Common myeloid progenitor, CD34-positive (primary cell): ENCODE measurements around the gene WDR59.
"Not testable (repeated sequence)": the region's sequence is repeated elsewhere in the genome, so short reads cannot be mapped to it uniquely, and the experiment has no call there.

Source experiments
- CTCF ChIA-PET: fragments of 350-600 bp; sonication (Branson Sonifier 250); formaldehyde crosslinking; loops from one replicate; lab custom pipeline; 2021; ENCODE audit warnings: antibody characterized with exemption; lab: Charles Lee
- POLR2A ChIA-PET: fragments of 350-600 bp; sonication (Branson Sonifier 250); formaldehyde crosslinking; loops from one replicate; lab custom pipeline; 2021; ENCODE audit warnings: antibody characterized with exemption; lab: Charles Lee
- DNase-seq, 3 donors: peaks; one replicate each; pipeline versions ENCODE4 v3.0.0 to v3.0.0-alpha.2; 2013
- H3K27ac ChIP-seq, 2 experiments: 1 replicate in 1 of 2; 2 replicates in 1 of 2; pipeline ENCODE4 v1.7.0; 2013; ENCODE audit warnings: inconsistent platforms in 2 of 2, low read length in 2 of 2, mild to moderate bottlenecking in 2 of 2, low read depth in 1 of 2, moderate library complexity in 1 of 2; ENCODE audit not compliant: severe bottlenecking in 2 of 2, insufficient read depth in 1 of 2, poor library complexity in 1 of 2
- H3K27me3 ChIP-seq, 5 experiments: replicated peaks in 2 of 5; 1 replicate in 3 of 5; 2 replicates in 2 of 5; pipeline versions ENCODE4 v1.6.1 to v1.7.0; 2013; ENCODE audit warnings: low read length in 4 of 5, mild to moderate bottlenecking in 2 of 5, moderate library complexity in 2 of 5, inconsistent platforms in 1 of 5; ENCODE audit not compliant: insufficient read depth in 5 of 5, control insufficient read depth in 4 of 5
- H3K36me3 ChIP-seq, 4 experiments: 1 replicate in 2 of 4; 2 replicates in 2 of 4; pipeline versions ENCODE4 v1.6.1 to v1.7.0; 2013; ENCODE audit warnings: low read length in 3 of 4, control low read depth in 1 of 4, mild to moderate bottlenecking in 1 of 4; ENCODE audit not compliant: control insufficient read depth in 4 of 4, insufficient read depth in 4 of 4
- H3K4me1 ChIP-seq, 4 experiments: 1 replicate in 3 of 4; 2 replicates in 1 of 4; pipeline versions ENCODE4 v1.6.1 to v1.7.1; 2013; ENCODE audit warnings: low read length in 3 of 4, mild to moderate bottlenecking in 3 of 4, control low read depth in 1 of 4, inconsistent platforms in 1 of 4, moderate library complexity in 1 of 4; ENCODE audit not compliant: control insufficient read depth in 4 of 4, insufficient read depth in 4 of 4; ENCODE audit errors: control extremely low read depth in 1 of 4
- H3K4me3 ChIP-seq, 7 experiments: 1 replicate in 4 of 7; 2 replicates in 3 of 7; pipeline versions ENCODE4 v1.5.1 to v1.7.0; 2013; ENCODE audit warnings: mild to moderate bottlenecking in 7 of 7, low read length in 6 of 7, moderate library complexity in 6 of 7, inconsistent platforms in 2 of 7, low read depth in 2 of 7, control low read depth in 1 of 7; ENCODE audit not compliant: insufficient read depth in 4 of 7, control insufficient read depth in 1 of 7; ENCODE audit errors: extremely low read depth in 1 of 7
- H3K9me3 ChIP-seq, 5 experiments: 1 replicate in 4 of 5; 2 replicates in 1 of 5; pipeline versions ENCODE4 v1.6.1 to v1.7.1; 2013; ENCODE audit warnings: low read length in 4 of 5, mild to moderate bottlenecking in 2 of 5, inconsistent platforms in 1 of 5, low read depth in 1 of 5, moderate library complexity in 1 of 5; ENCODE audit not compliant: control insufficient read depth in 4 of 5, insufficient read depth in 2 of 5; ENCODE audit errors: control extremely low read depth in 1 of 5
- WGBS: methylation state at CpG from one replicate; pipeline ENCODE4 v1.1.5; 2013; ENCODE audit not compliant: insufficient coverage; 5-methylcytosine and 5-hydroxymethylcytosine counted together

WDR59 gene

DNA sequence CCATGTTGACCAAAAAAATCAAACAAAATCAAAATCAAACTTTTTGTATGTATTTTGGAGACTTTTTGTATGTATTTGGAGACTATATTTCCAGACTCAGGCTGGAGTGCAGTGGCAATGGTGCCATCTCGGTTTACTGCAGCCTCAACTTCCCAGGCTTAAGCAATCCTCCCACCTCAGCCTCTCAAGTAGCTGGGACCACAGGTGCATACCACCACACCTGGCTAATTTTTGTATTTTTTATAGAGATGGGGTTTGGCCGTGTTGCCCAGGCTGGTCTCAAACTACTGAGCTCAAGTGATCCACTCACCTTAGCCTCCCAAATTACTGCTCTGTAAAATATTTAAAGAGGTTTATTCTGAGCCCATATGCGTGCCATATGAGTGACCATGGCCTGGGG, 4.9 kb upstream of the WDR59 start:
- H3K4me1 ChIP-seq: peaks cover 5 to 17% (median 12%) of the 10 kb centered on the region in 4 experiments
- DNase-seq, H3K4me3 ChIP-seq, H3K9me3 ChIP-seq, H3K36me3 ChIP-seq, POLR2A ChIA-PET, H3K27ac ChIP-seq, H3K27me3 ChIP-seq: not testable (repeated sequence)
- 90% methylated on average over 2 of the region's 3 CpGs for WGBS
- CTCF ChIA-PET: interaction anchor here (0.9 kb wide), 1 partner anchor 8 kb away, joined by 3 read pairs; the partner anchor contains the start of gene ZNRF1

DNA sequence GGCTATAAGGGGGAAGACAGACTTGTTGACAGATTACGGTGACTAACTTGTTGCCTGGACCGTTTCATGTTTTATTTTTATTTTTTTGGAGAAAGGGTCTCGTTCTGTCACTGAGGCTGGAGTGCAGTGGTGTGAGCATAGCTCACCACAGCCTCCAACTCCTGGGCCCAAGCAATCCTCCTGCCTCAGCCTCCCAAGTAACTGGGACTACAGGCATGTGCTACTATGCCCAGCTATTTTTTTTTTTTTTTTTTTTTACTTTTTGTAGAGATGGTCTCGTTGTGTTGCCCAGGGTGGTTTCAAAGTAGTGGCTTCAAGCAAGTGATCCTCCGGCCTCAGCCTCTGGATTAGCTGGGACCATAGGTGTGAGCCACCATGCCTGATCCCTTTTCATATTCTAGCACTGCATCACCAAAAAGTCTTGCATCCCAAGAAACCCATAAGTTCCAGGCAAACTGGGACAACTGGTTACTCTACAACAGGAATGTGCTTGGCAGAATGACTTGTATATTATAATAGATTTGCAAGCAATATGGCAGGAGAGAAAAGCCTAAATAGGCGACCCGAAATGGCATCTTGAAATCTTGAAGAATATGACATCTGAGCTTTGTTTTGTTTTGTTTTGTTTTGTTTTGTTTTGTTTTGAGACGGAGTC, 2.2 kb upstream of the WDR59 start:
- H3K27ac ChIP-seq: no peak overlapping the region
- ChIA-PET POLR2A (interaction anchor here (0.6 kb wide), 1 partner anchor 574 kb away, joined by 3 read pairs; no protein-coding TSS in a partner anchor), CTCF (interaction anchor here (0.7 to 1.8 kb wide), 3 partner anchors 10 to 17 kb away, joined by 3 to 9 read pairs (median 3); no protein-coding TSS in a partner anchor)
- H3K27me3 ChIP-seq: no peaks in the 10 kb centered on the region
- no peaks in the 10 kb centered on the region for H3K9me3 ChIP-seq
- H3K4me3 ChIP-seq: no peak overlapping the region
- WGBS: 71% methylated on average over 4 of the region's 8 CpGs
- H3K4me1 ChIP-seq: peaks cover 5 to 26% (median 16%) of the 10 kb centered on the region in 4 experiments
- DNase-seq: no peak
- no peaks in the 10 kb centered on the region for H3K36me3 ChIP-seq

GRCh38 chr16:74984194-74984528, 762 bp downstream of the WDR59 start:
- WGBS: 26% methylated on average over 11 of the region's 13 CpGs
- ChIA-PET POLR2A (no interaction called here), CTCF (interaction anchor here (0.8 to 2.8 kb wide), 2 partner anchors 14 to 79 kb away, joined by 3 to 9 read pairs; no protein-coding TSS in a partner anchor)
- H3K27ac ChIP-seq: peak overlapping the region; percentile 33 to 81
- H3K9me3 ChIP-seq: no peaks in the 10 kb centered on the region
- DNase-seq: no peak
- H3K4me3 ChIP-seq: peak overlapping the region; percentile 74 to 98 (median 95)
- no peaks in the 10 kb centered on the region for H3K27me3 ChIP-seq
- H3K36me3 ChIP-seq: peaks cover 0 to 1% (median 0%) of the 10 kb centered on the region in 4 experiments
- H3K4me1 ChIP-seq: peaks cover 0 to 17% (median 9%) of the 10 kb centered on the region in 4 experiments

- no peaks in the 10 kb centered on the region for H3K27me3 ChIP-seq
Observed at GRCh38 chr16:74982256-74982655, 2.7 kb downstream of the WDR59 start.

DNA sequence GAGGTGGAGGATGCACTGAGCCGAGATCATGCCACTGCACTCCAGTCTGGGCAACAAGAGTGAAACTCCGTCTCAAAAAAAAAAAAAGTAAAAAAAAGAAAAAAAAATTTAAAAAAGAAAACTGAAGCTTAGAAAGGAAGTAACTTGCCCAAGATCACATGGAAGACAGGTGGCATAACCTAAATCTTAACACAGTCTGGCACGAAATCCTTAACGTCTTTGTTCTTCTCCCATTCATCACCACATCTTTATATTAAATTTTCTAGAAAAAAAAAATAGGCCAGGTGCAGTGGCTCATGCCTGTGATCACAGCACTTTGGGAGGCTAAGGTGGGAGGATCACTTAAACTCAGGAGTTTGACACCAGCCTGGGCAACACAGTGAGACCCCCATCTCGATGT, 9.3 kb downstream of the WDR59 start:
- Histone ChIP-seq H3K4me1 (no peaks in the 10 kb centered on the region), H3K27me3 (no peaks in the 10 kb centered on the region), H3K9me3 (no peaks in the 10 kb centered on the region), H3K4me3 (no peak overlapping the region), H3K27ac (no peak overlapping the region), H3K36me3 (peaks cover 2 to 13% (median 6%) of the 10 kb centered on the region in 4 experiments)
- CTCF ChIA-PET: interaction anchor here (0.6 kb wide), 1 partner anchor 11 kb away, joined by 3 read pairs; no protein-coding TSS in a partner anchor
- DNase-seq: no peak
- 100% methylated on average over 1 of the region's 5 CpGs for WGBS
- POLR2A ChIA-PET: no interaction called here

More at GRCh38 chr16:74982256-74982655, 2.7 kb downstream of the WDR59 start:
- CTCF ChIA-PET: no interaction called here
- Histone ChIP-seq H3K4me3 (no peak overlapping the region), H3K9me3 (no peaks in the 10 kb centered on the region), H3K36me3 (peaks cover 0 to 9% (median under 1%) of the 10 kb centered on the region in 4 experiments), H3K4me1 (peaks cover 0 to 17% (median 7%) of the 10 kb centered on the region in 4 experiments), H3K27ac (no peak overlapping the region)
- no CpG with 5 or more reads among the region's 1 CpG for WGBS
- POLR2A ChIA-PET: no interaction called here
- peak in 1 of 3 donors; percentile 17 for DNase-seq

DNA sequence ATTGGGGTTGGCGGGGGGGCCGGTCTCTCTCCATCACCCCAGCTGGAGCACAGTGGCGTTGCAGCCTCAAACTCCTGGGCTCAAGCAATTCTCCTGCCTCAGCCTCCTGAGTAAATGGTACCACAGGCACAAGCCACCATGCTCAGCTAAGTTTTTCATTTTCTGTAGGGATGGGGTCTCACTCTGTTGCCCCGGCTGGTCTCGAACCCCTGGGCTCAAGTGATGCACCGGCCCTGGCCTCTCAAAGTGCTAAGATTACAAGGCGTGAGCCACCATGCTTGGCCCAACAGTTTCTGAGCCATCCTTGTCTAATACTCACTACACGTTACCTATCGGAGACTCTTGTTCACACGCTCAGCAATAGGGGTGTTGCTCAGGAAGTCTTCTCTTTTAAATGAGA, 11.6 kb downstream of the WDR59 start:
- ChIA-PET CTCF (no interaction called here), POLR2A (no interaction called here)
- Histone ChIP-seq H3K4me1 (no peaks in the 10 kb centered on the region), H3K4me3 (no peak overlapping the region), H3K36me3 (peaks cover 2 to 7% (median 5%) of the 10 kb centered on the region in 4 experiments), H3K27ac (no peak overlapping the region), H3K27me3 (no peaks in the 10 kb centered on the region), H3K9me3 (no peaks in the 10 kb centered on the region)
- DNase-seq: peak in 1 of 3 donors; percentile 23
- 94% methylated on average over 8 of the region's 10 CpGs for WGBS

DNA sequence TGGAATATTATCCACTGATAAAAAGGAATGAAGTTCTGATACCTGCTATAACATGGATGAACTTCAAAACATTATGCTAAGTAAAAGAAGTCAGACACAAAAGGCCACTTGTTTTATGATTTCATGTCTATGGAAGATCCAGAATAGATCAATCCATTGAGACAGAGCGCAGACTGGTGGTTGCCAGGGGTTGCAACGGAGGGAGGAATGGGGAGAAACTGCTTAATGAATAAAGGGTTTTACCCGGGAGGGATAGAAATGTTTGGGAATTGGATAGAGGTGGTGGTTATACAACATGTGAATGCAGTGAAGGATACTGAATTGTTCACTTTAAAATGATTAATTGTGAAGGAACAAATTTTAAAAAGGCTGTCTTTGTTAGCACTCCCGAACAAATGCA, 30.2 kb downstream of the WDR59 start:
- WGBS: 100% methylated on average over 4 of the region's 4 CpGs
- peaks cover 11 to 63% (median 51%) of the 10 kb centered on the region in 4 experiments for H3K36me3 ChIP-seq
- no peak overlapping the region for H3K4me3 ChIP-seq
- H3K27me3 ChIP-seq: no peaks in the 10 kb centered on the region
- CTCF ChIA-PET: no interaction called here
- DNase-seq: no peak
- H3K9me3 ChIP-seq: peaks cover 0 to 2% (median 0%) of the 10 kb centered on the region in 5 experiments
- H3K4me1 ChIP-seq: no peaks in the 10 kb centered on the region
- H3K27ac ChIP-seq: no peak overlapping the region
- POLR2A ChIA-PET: no interaction called here
